Measurements from ENCODE around the gene PCDHB2.
"Not testable (repeated sequence)": the region's sequence is repeated elsewhere in the genome, so short reads cannot be mapped to it uniquely, and the experiment has no call there.

PCDHB2 gene

GRCh38 chr5:141121563-141121962, 27.1 kb downstream of the PCDHB2 start, which contains the start of gene PCDHB4:
TSS of gene PCDHB4 (plus strand) at chr5:141121818. CDS start at chr5:141121999, 181 bp downstream.
- H3K36me3 Mint-ChIP-seq = peaks cover 10% of the 10 kb centered on the region
- peaks cover 21% of the 10 kb centered on the region for H3K27me3 Mint-ChIP-seq
- no peaks in the 10 kb centered on the region for H3K4me1 Mint-ChIP-seq (ENCODE audit: low read depth)
- H3K4me3 Mint-ChIP-seq = no peak within 1 kb of the TSS
- peaks cover 17% of the 10 kb centered on the region for H3K9me3 Mint-ChIP-seq (ENCODE audit: low read depth)
- no peak within 1 kb of the TSS for H3K27ac Mint-ChIP-seq

GRCh38 chr5:141121985-141122384, 27.6 kb downstream of the PCDHB2 start:
- H3K4me3 Mint-ChIP-seq = no peak overlapping the region
- no peaks in the 10 kb centered on the region for H3K4me1 Mint-ChIP-seq (ENCODE audit: low read depth)
- peaks cover 14% of the 10 kb centered on the region for H3K9me3 Mint-ChIP-seq (ENCODE audit: low read depth)
- no peak overlapping the region for H3K27ac Mint-ChIP-seq
- peaks cover 21% of the 10 kb centered on the region for H3K27me3 Mint-ChIP-seq
- peaks cover 7% of the 10 kb centered on the region for H3K36me3 Mint-ChIP-seq

- not testable (repeated sequence) for H3K36me3 Mint-ChIP-seq; H3K4me3 Mint-ChIP-seq; H3K4me1 Mint-ChIP-seq (ENCODE audit: low read depth); H3K27ac Mint-ChIP-seq
- peaks cover 14% of the 10 kb centered on the region for H3K9me3 Mint-ChIP-seq (ENCODE audit: low read depth)
- H3K27me3 Mint-ChIP-seq = peaks cover 19% of the 10 kb centered on the region
Measured at GRCh38 chr5:141123396-141124135, 29.2 kb downstream of the PCDHB2 start.

- no peak overlapping the region for H3K4me3 Mint-ChIP-seq
- no peaks in the 10 kb centered on the region for H3K4me1 Mint-ChIP-seq (ENCODE audit: low read depth)
- H3K27ac Mint-ChIP-seq = no peak overlapping the region
- peaks cover 7% of the 10 kb centered on the region for H3K36me3 Mint-ChIP-seq
- H3K27me3 Mint-ChIP-seq = peaks cover 18% of the 10 kb centered on the region
- peaks cover 9% of the 10 kb centered on the region for H3K9me3 Mint-ChIP-seq (ENCODE audit: low read depth)
Measured at GRCh38 chr5:141127305-141127704, 32.9 kb downstream of the PCDHB2 start.

DNA sequence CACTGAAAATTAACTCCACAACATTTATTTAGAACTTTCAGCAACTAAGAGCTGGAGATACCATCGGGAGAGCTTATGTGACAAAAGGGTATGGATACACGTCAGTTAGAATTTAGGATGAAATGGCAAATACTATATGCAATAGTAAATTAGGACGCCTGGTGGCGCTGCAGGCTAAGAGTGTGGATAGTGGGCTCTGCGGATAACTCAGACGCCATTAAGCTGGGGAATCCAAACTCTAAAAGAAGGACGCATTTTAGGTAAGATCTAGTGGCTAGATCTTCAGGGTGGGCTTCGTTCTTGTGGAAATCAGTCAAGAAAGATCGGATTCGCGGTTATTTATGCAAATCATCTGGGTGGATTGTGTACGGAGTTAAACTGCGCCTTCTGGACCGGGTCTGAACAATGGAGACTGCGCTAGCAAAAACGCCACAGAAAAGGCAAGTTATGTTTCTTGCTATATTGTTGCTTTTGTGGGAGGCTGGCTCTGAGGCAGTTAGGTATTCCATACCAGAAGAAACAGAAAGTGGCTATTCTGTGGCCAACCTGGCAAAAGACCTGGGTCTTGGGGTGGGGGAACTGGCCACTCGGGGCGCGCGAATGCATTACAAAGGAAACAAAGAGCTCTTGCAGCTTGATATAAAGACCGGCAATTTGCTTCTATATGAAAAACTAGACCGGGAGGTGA, 40.8 kb downstream of the PCDHB2 start, which contains the start of gene PCDHB5:
Gene PCDHB5, plus strand, starts transcription at position 177 of the 688 bp plus-strand sequence. Its CDS starts 229 bp downstream, at position 406.
- H3K27ac Mint-ChIP-seq = no peak within 1 kb of the TSS
- peaks cover 20% of the 10 kb centered on the region for H3K9me3 Mint-ChIP-seq (ENCODE audit: low read depth)
- H3K4me1 Mint-ChIP-seq (ENCODE audit: low read depth) = peaks cover 4% of the 10 kb centered on the region
- peaks cover 3% of the 10 kb centered on the region for H3K36me3 Mint-ChIP-seq
- peaks cover 25% of the 10 kb centered on the region for H3K27me3 Mint-ChIP-seq
- peak within 1 kb of the TSS; percentile 67 for H3K4me3 Mint-ChIP-seq

DNA sequence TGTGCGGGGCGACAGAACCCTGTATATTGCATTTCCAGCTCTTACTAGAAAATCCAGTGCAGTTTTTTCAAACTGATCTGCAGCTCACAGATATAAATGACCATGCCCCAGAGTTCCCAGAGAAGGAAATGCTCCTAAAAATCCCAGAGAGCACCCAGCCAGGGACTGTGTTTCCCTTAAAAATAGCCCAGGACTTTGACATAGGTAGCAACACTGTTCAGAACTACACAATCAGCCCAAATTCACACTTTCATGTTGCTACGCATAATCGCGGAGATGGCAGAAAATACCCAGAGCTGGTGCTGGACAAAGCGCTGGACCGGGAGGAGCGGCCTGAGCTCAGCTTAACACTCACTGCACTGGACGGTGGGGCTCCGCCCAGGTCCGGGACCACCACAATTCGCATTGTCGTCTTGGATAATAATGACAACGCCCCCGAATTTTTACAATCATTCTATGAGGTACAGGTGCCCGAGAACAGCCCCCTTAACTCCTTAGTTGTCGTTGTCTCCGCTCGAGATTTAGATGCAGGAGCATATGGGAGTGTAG, 41.4 kb downstream of the PCDHB2 start:
- H3K36me3 Mint-ChIP-seq = peaks cover 3% of the 10 kb centered on the region
- peaks cover 17% of the 10 kb centered on the region for H3K9me3 Mint-ChIP-seq (ENCODE audit: low read depth)
- peaks cover 25% of the 10 kb centered on the region for H3K27me3 Mint-ChIP-seq
- peaks cover 4% of the 10 kb centered on the region for H3K4me1 Mint-ChIP-seq (ENCODE audit: low read depth)
- no peak overlapping the region for H3K4me3 Mint-ChIP-seq
- no peak overlapping the region for H3K27ac Mint-ChIP-seq

GRCh38 chr5:141137346-141137745, 42.9 kb downstream of the PCDHB2 start:
- not testable (repeated sequence) for H3K4me1 Mint-ChIP-seq (ENCODE audit: low read depth); H3K27ac Mint-ChIP-seq; H3K4me3 Mint-ChIP-seq; H3K36me3 Mint-ChIP-seq
- H3K9me3 Mint-ChIP-seq (ENCODE audit: low read depth) = peaks cover 17% of the 10 kb centered on the region
- H3K27me3 Mint-ChIP-seq = peaks cover 28% of the 10 kb centered on the region

Measured in activated naive CD8-positive, alpha-beta T cell (primary cell).